HL-60 (cell line): ENCODE measurements around the gene PPP1R12B.
"Not testable (repeated sequence)": the region's sequence is repeated elsewhere in the genome, so short reads cannot be mapped to it uniquely, and the experiment has no call there.

Source experiments
- CTCF ChIP-seq: IDR thresholded peaks from one replicate; pipeline ENCODE4 v1.5.1; 2011; ENCODE audit warnings: low read length, control low read depth, inconsistent platforms; ENCODE audit not compliant: insufficient read depth
- TF ChIP-seq, protein P1 (sequence below): IDR thresholded peaks from 2 replicates; pipeline ENCODE4 v1.6.1; 2012; ENCODE audit warnings: low read depth; ENCODE audit not compliant: insufficient replicate concordance

DNA sequence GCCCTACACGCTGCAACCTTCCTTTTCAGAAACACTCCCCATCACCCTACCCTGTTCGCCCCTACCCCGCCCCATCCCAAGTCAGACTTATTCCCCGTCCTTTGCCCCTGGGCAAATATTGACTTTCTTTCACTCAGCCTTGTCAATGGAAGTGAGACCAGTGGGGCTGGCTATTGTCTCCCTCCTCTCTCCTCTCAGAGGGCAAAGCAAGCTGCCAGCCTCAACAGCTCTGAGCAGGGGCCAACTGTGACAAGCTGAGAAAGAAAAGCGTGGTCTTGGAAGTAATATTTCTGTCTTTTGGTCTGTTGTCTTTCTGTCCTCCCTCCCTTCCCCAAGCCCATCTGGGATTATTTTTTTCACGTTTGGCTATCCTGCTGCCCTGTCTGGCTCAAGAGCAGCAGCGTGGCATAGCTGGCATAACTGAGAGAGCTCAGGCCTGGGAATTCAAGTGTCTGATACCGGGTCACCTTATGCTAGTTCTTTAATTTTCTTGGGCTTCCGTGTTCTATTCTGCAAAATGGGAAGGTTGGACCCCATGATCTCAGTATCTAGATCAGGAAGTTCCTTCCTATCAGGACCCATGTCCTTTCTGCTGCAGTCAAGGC lies 290.3 kb downstream of the PPP1R12B start:
- TF ChIP-seq, protein P1, sequence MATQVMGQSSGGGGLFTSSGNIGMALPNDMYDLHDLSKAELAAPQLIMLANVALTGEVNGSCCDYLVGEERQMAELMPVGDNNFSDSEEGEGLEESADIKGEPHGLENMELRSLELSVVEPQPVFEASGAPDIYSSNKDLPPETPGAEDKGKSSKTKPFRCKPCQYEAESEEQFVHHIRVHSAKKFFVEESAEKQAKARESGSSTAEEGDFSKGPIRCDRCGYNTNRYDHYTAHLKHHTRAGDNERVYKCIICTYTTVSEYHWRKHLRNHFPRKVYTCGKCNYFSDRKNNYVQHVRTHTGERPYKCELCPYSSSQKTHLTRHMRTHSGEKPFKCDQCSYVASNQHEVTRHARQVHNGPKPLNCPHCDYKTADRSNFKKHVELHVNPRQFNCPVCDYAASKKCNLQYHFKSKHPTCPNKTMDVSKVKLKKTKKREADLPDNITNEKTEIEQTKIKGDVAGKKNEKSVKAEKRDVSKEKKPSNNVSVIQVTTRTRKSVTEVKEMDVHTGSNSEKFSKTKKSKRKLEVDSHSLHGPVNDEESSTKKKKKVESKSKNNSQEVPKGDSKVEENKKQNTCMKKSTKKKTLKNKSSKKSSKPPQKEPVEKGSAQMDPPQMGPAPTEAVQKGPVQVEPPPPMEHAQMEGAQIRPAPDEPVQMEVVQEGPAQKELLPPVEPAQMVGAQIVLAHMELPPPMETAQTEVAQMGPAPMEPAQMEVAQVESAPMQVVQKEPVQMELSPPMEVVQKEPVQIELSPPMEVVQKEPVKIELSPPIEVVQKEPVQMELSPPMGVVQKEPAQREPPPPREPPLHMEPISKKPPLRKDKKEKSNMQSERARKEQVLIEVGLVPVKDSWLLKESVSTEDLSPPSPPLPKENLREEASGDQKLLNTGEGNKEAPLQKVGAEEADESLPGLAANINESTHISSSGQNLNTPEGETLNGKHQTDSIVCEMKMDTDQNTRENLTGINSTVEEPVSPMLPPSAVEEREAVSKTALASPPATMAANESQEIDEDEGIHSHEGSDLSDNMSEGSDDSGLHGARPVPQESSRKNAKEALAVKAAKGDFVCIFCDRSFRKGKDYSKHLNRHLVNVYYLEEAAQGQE = not testable (repeated sequence)
- not testable (repeated sequence) for TF ChIP-seq CTCF
